Adrenal gland (tissue), 12 donors: ENCODE results near the gene PLK5. TPM values are rescaled to one million over a fixed set of nuclear protein-coding genes. Genes with fewer than 3 reads are reported as not detected.
A peak's percentile ranks its signal among the peaks of the same experiment; 100 is the strongest.

Source experiments
- DNase-seq, 7 donors: peaks; one replicate each; pipeline ENCODE4 v3.0.0-alpha.2; 2019 to 2020
- H3K27ac ChIP-seq, 5 donors: fragments of 200-600 bp; sonication (generic) in 4 of 5; 1 replicate in 3 of 5; 2 replicates in 2 of 5; pipeline versions ENCODE4 v1.5.1 to v1.8.0; 2016 to 2020; ENCODE audit warnings: mild to moderate bottlenecking in 1 of 5
- H3K27me3 ChIP-seq: fragments of 200-600 bp; 2 replicates; pipeline ENCODE4 v1.8.0; 2021
- H3K36me3 ChIP-seq, 2 donors: fragments of 200-600 bp; replicated peaks in 1 of 2; 1 replicate in 1 of 2; 2 replicates in 1 of 2; pipeline versions ENCODE4 v1.5.1 to v1.8.0; 2018 to 2022
- H3K4me1 ChIP-seq, 2 donors: fragments of 200-600 bp; replicated peaks in 1 of 2; 1 replicate in 1 of 2; 2 replicates in 1 of 2; pipeline versions ENCODE4 v1.5.1 to v1.8.0; 2018 to 2021
- H3K4me3 ChIP-seq, 4 donors: fragments of 200-600 bp; sonication (generic) in 3 of 4; one replicate each; pipeline ENCODE4 v1.5.1; 2016 to 2018
- H3K9me3 ChIP-seq, 3 donors: fragments of 200-600 bp; sonication (generic) in 1 of 3; replicated peaks in 1 of 3; 1 replicate in 2 of 3; 2 replicates in 1 of 3; pipeline versions ENCODE4 v1.5.1 to v1.8.0; 2016 to 2021
- POLR2A ChIP-seq, 2 donors: fragments of 450-650 bp; IDR thresholded peaks; one replicate each; pipeline ENCODE4 v1.6.1; 2017; ENCODE audit warnings: antibody characterized with exemption in 2 of 2, mild to moderate bottlenecking in 2 of 2, moderate library complexity in 1 of 2
- WGBS, 4 donors: extraction: QIAGEN DNeasy Blood & Tissue Kit in 2 of 4; methylation state at CpG; one replicate each; pipeline versions ENCODE4 v1.1.5 to v1.1.7; 2013 to 2017; 5-methylcytosine and 5-hydroxymethylcytosine counted together
- intact Hi-C, 2 donors: fragments of 100-400 bp; cut with DNase I; formaldehyde crosslinking; loops; one replicate each; pipeline versions ENCODE4 v1.14.1 to v1.15.0; 2022 to 2023
- polyA plus RNA-seq, 3 donors: library from polyadenylated mRNA; stranded (reverse); fragments of 200-250 nt in 2 of 3; fragments of 350-450 nt in 1 of 3; fragmentation: Illumina TruSeq in 1 of 3; extraction: RNeasy Lipid Tissue Mini Kit (QIAGEN cat#74804) in 1 of 3; gene quantifications; one replicate each; pipeline ENCODE4 v1.2.3, GENCODE V29; 2013 to 2014
- total RNA-seq, 9 donors: library from RNA; depleted of rRNA in 4 of 9; stranded (reverse); fragments of >200 nt in 4 of 9; fragments of 120-200 nt in 1 of 9; fragmentation: NEBNext Ultra II Directional in 1 of 9; extraction: Animal tissue kit (Norgen Biotek cat#: 25700) in 1 of 9; gene quantifications; one replicate each; pipeline versions ENCODE4 v1.1.0 to v1.2.4, GENCODE V29; 2013 to 2023
- TF ChIP-seq, protein P1 (sequence below), 6 experiments: fragments of 450-650 bp in 4 of 6; fragments of 200-600 bp in 2 of 6; sonication (generic) in 1 of 6; IDR thresholded peaks; 1 replicate in 5 of 6; 2 replicates in 1 of 6; pipeline versions ENCODE4 v1.5.1 to v1.8.0; 2016 to 2021; ENCODE audit warnings: antibody characterized with exemption in 6 of 6, mild to moderate bottlenecking in 2 of 6, moderate library complexity in 1 of 6
- donor health status: healthy with polysubstance abuse.
- donor health status: Bipolar disorder and iron deficiency.
- donor health status: DM: yes; HTN: yes; CAD: no.
- donor health status: DM: no; HTN: no; CAD: no.
- donor health status: DM: no; HTN: no; CAD: no.
- donor health status: DM: yes; HTN: yes; CAD: no.

Gene PLK5
- total and polyA plus RNA-seq, 12 donors: 0.15 to 1.0 (median 0.32) TPM; not detected in 8

DNA sequence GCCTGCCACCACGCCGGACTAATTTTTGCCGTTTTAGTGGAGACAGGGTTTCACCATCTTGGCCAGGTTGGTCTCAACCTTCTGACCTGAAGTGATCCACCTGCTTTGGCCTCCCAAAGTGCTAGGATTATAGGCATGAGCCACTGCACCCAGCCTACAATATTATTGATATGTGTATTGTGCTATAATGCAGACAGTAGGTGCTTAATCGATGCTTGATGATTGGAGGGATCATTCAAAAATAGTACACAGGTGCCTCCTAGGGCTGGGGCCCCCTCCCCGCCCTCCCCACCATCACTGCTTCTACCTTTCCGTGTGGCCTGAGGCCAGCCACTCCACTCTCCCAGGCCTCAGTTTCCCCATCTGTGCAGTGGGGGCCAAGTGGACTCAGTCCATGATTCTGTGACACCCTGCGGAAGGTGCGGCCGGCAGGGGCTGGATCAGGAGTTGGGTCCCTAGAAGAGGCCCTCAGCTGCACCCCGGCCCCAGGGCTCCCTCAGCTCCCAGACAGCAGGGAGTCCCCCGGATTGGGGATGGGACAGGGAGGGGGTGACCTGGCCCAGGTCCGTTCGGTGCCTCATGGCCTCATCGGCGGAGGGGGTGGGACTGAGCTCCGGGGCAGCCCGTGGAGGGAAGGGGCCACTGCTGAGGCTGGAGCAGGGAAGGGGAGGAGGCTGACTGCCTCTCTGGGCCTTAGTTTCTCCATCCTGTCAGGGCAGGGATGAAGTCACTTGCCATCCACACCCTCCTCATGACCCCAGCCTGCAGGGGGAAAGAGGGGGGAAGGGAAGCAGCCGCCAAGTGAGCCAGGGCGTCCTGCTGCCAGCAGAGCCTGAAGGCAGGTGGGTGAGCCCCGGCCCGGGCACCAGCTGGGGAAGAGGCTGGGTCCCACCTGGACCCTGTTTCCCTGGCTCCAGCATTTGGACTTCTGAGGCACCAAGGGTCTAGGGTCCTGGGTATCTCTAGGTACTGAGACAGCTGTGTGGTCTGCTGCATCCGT, 12.3 kb upstream of the PLK5 start:
- no peak for TF ChIP-seq POLR2A (IDR thresholded peaks at IDR 0.05)
- TF ChIP-seq, protein P1, sequence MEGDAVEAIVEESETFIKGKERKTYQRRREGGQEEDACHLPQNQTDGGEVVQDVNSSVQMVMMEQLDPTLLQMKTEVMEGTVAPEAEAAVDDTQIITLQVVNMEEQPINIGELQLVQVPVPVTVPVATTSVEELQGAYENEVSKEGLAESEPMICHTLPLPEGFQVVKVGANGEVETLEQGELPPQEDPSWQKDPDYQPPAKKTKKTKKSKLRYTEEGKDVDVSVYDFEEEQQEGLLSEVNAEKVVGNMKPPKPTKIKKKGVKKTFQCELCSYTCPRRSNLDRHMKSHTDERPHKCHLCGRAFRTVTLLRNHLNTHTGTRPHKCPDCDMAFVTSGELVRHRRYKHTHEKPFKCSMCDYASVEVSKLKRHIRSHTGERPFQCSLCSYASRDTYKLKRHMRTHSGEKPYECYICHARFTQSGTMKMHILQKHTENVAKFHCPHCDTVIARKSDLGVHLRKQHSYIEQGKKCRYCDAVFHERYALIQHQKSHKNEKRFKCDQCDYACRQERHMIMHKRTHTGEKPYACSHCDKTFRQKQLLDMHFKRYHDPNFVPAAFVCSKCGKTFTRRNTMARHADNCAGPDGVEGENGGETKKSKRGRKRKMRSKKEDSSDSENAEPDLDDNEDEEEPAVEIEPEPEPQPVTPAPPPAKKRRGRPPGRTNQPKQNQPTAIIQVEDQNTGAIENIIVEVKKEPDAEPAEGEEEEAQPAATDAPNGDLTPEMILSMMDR (IDR thresholded peaks at IDR 0.05): no peak
- no peak for DNase-seq
- Histone ChIP-seq H3K4me1 (peaks cover 7 to 8% of the 10 kb centered on the region in 2 donors), H3K27ac (no peak overlapping the region), H3K27me3 (peaks cover 22% of the 10 kb centered on the region), H3K36me3 (no peaks in the 10 kb centered on the region), H3K4me3 (no peak overlapping the region), H3K9me3 (no peaks in the 10 kb centered on the region)
- 42 to 83% (median 54%) methylated on average over 6 to 22 of the region's 22 CpGs for WGBS, 4 donors
- intact Hi-C loops: loop anchor here in 1 of 2 donors (10.0 kb wide), 1 partner anchor 227 kb away; the partner anchor contains the start of gene EFNA2

DNA sequence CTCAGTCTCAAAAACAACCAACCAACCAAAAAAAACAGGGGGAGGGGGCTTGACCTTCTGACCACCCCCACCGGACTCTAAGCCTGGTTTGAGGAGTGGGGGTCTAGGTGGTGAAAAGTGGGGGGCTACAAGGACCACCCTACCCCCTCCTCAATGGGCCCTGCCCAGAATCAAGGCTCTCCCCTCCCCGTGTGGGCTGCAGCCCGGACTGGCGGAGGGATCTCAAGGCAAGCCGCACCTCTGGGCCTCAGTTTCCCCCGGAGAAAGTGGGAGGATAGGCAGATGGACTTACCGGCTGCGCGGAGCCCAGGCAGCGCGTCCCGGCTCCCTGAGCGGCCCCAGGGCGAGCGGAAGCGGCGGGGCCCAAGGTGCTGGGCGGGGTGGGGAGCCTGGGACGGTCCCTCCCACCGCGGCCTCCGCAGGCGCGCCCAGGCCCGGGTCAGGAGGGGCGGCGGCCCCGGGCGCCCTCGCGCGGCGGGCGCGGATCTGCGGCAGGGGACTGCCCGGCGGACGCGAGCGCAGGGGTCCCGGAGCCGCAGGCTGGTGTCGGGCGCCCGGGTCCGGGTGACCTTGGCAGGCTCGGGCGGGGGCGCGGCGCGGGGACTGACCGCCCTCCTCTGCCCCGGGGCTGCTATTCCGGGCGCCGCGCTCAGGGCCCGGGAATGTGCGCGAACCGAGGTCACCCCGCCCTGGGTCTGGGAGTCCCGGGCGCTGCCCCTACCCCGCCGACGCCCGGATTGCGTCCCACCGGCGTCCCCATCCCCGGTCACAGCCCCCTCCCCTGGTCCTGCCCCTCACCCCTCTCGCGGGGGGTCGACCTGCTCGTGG, 11.0 kb upstream of the PLK5 start, which contains the start of gene ADAMTSL5:
Gene ADAMTSL5 (minus strand): TSS at position 349 of the 828 bp plus-strand sequence. CDS start 2,076 bp downstream, outside the sequence.
- Histone ChIP-seq H3K9me3 (no peaks in the 10 kb centered on the region), H3K4me3 (peak within 1 kb of the TSS in 1 of 4 donors; percentile 57), H3K4me1 (peaks cover 7 to 8% of the 10 kb centered on the region in 2 donors), H3K36me3 (no peaks in the 10 kb centered on the region), H3K27ac (peak within 1 kb of the TSS in 1 of 5 donors; percentile 30), H3K27me3 (peaks cover 22% of the 10 kb centered on the region)
- peak in 1 of 7 donors; percentile 32 for DNase-seq
- WGBS, 4 donors: 0 to 60% (median 3%) methylated on average over 1 to 78 of the region's 78 CpGs
- intact Hi-C loops: loop anchor here in 1 of 2 donors (10.0 kb wide), 1 partner anchor 228 kb away; the partner anchor contains the start of gene EFNA2
- TF ChIP-seq, protein P1 (IDR thresholded peaks at IDR 0.05): peak in 1 of 6 experiments; percentile 14
- TF ChIP-seq POLR2A (IDR thresholded peaks at IDR 0.05): no peak

DNA sequence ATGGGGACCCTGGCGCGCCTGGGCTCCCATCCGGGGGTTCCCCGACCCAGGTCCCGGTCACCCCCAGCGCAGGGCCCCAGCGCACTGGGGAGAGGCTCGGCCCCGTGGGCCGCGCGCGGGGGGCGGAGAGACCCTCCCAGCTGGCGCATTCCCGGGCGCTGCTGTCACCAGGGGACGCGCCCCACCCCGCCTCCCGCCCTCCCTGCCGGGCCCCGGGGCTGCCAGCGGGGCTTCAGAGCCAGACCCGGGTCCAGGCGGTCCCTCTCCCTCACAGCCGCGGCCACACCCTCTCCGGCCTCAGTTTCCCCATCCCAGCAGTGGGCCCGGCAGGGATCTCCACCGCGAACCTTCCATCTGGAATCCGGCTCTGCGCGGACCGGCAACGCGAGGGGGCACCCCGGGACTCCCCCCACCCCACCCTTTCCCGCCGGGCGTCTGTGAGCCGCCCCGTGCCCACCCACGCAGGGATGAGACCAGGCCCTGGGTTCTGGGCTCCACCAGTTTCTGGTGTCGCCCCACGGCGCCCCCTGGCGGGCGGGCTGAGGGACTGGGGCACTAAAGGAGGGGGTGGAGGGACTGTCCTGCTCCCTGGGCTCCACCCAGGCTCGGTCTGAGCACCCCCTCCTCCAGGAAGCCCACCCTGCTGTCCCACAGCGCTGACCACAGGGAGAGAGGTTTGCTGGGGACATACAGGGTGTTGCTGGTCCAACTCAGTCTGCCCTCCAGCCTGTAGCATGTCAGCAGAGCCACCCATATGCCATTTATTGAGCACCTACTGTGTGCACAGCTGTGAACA, 10.2 kb upstream of the PLK5 start:
- Histone ChIP-seq H3K4me3 (peak overlapping the region in 1 of 4 donors; percentile 57), H3K27me3 (peaks cover 22% of the 10 kb centered on the region), H3K27ac (peak overlapping the region in 1 of 5 donors; percentile 30), H3K36me3 (no peaks in the 10 kb centered on the region), H3K4me1 (peaks cover 4 to 7% of the 10 kb centered on the region in 2 donors), H3K9me3 (no peaks in the 10 kb centered on the region)
- intact Hi-C loops: loop anchor here in 1 of 2 donors (10.0 kb wide), 1 partner anchor 229 kb away; the partner anchor contains the start of gene EFNA2
- peak in 2 of 7 donors; percentile 35 to 36 for DNase-seq
- TF ChIP-seq POLR2A (IDR thresholded peaks at IDR 0.05): no peak
- TF ChIP-seq, protein P1 (IDR thresholded peaks at IDR 0.05): peak; percentile 27 to 55 (median 46)
- 2 to 10% (median 7%) methylated on average over 4 to 52 of the region's 52 CpGs for WGBS, 4 donors
